ENCODE data around the gene KCTD3.

Gene KCTD3

DNA sequence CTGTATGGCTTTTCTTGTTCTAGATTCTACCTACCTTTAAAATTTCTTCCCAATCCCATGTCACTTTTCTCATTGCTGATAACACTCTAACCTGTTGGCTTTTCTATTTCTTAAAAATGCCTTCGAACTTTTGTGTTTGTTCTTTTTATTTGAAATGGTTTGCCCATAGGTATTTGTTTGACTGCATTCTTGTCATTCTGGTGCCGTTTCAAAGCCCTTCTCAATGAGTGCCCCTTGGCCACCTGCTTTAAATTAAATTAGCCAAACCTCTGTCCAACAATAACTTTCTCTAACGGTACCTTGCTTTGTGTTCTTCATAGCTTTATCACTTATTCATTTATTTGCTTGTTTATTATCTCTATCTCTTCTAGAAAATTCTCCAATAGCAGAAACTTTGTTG is 38.9 kb downstream of the KCTD3 start:
- H3K4me3 ChIP-seq (ENCODE audit: low read depth in 1 of 2, low read length in 1 of 2) = no peak overlapping the region
- TF ChIP-seq, protein P1, sequence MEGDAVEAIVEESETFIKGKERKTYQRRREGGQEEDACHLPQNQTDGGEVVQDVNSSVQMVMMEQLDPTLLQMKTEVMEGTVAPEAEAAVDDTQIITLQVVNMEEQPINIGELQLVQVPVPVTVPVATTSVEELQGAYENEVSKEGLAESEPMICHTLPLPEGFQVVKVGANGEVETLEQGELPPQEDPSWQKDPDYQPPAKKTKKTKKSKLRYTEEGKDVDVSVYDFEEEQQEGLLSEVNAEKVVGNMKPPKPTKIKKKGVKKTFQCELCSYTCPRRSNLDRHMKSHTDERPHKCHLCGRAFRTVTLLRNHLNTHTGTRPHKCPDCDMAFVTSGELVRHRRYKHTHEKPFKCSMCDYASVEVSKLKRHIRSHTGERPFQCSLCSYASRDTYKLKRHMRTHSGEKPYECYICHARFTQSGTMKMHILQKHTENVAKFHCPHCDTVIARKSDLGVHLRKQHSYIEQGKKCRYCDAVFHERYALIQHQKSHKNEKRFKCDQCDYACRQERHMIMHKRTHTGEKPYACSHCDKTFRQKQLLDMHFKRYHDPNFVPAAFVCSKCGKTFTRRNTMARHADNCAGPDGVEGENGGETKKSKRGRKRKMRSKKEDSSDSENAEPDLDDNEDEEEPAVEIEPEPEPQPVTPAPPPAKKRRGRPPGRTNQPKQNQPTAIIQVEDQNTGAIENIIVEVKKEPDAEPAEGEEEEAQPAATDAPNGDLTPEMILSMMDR (IDR thresholded peaks at IDR 0.05) = no peak
- H3K4me1 ChIP-seq (ENCODE audit: control insufficient read depth in 1 of 2, insufficient read depth in 1 of 2, low read depth in 1 of 2, low read length in 1 of 2) = no peaks in the 10 kb centered on the region
- no peaks in the 10 kb centered on the region for H3K9me3 ChIP-seq
- peaks cover 12% of the 10 kb centered on the region for H3K36me3 ChIP-seq
- H3K27ac ChIP-seq = no peak overlapping the region
- no peaks in the 10 kb centered on the region for H3K27me3 ChIP-seq

DNA sequence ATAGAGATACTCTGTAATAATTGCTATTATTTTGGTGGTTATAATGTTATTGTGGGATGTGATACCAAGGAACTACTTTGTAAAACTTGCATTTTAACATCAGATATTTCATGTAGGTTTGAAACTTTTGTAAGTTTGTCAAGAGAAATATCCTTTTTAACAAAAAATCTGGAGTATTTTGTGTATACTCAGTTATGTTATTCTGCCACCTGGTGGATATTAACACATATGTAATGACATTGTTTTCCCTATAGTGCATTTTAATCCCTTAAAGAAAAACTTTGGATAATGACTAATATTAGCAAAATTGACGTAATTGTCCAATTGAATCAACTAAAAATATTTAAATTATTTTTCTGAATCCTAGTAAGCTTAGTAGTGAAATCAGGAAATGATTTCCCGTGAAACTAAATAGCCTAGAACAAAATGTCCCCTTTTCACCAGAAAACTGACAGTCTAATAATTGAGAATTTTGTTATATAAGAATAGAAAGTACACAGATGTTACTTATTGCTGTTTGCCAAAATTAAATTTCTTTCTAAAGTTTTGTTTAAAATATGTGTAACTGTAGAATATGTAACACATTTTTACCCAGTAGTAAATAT is 39.6 kb downstream of the KCTD3 start:
- no peaks in the 10 kb centered on the region for H3K9me3 ChIP-seq
- no peaks in the 10 kb centered on the region for H3K4me1 ChIP-seq (ENCODE audit: control insufficient read depth in 1 of 2, insufficient read depth in 1 of 2, low read depth in 1 of 2, low read length in 1 of 2)
- TF ChIP-seq, protein P1 (IDR thresholded peaks at IDR 0.05) = no peak
- H3K27me3 ChIP-seq = no peaks in the 10 kb centered on the region
- peaks cover 12% of the 10 kb centered on the region for H3K36me3 ChIP-seq
- H3K27ac ChIP-seq = no peak overlapping the region
- H3K4me3 ChIP-seq (ENCODE audit: low read depth in 1 of 2, low read length in 1 of 2) = no peak overlapping the region

DNA sequence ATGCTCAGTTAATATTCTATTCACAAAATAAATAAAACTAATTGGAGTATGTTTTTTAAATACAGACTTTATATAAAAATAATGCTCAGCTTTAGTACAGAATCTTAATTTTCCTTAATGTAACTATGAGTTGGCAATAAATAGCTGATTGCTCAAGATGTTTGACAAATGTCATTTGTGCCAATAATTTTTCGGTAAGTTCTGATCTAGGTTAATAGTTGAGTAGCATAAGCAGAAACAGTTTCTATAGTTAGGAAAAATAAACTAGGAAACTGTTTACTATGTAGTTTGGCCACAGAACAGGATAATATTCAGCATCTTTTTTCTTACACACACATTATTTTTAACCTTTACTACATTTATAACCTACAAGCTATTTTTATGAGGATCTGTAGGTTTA is 40.3 kb downstream of the KCTD3 start:
- H3K27me3 ChIP-seq = no peaks in the 10 kb centered on the region
- peaks cover 12% of the 10 kb centered on the region for H3K36me3 ChIP-seq
- no peaks in the 10 kb centered on the region for H3K9me3 ChIP-seq
- H3K4me3 ChIP-seq (ENCODE audit: low read depth in 1 of 2, low read length in 1 of 2) = no peak overlapping the region
- H3K4me1 ChIP-seq (ENCODE audit: control insufficient read depth in 1 of 2, insufficient read depth in 1 of 2, low read depth in 1 of 2, low read length in 1 of 2) = no peaks in the 10 kb centered on the region
- no peak overlapping the region for H3K27ac ChIP-seq
- TF ChIP-seq, protein P1 (IDR thresholded peaks at IDR 0.05) = no peak

DNA sequence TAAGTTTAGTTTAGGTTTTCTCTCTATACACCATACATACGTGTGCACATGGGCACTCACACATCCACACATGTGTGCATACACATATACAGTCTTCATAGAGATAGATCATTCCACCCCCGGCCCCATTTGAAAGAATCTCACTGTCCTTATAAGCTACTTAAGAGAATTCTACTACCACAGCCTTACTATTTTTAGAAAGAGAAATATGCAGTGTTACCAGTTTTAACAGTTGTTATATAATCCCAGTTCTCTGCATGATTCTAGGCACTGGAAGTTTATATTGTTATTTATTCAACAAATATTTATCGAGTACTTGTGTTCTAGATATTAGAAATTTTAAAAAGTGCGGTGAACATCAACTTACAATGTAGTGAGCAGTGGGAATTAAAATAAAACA is 41.5 kb downstream of the KCTD3 start:
- Histone ChIP-seq H3K9me3 (no peaks in the 10 kb centered on the region), H3K4me1 (ENCODE audit: control insufficient read depth in 1 of 2, insufficient read depth in 1 of 2, low read depth in 1 of 2, low read length in 1 of 2) (no peaks in the 10 kb centered on the region), H3K27ac (no peak overlapping the region), H3K4me3 (ENCODE audit: low read depth in 1 of 2, low read length in 1 of 2) (no peak overlapping the region), H3K36me3 (peaks cover 18% of the 10 kb centered on the region), H3K27me3 (no peaks in the 10 kb centered on the region)
- TF ChIP-seq, protein P1 (IDR thresholded peaks at IDR 0.05) = no peak

DNA sequence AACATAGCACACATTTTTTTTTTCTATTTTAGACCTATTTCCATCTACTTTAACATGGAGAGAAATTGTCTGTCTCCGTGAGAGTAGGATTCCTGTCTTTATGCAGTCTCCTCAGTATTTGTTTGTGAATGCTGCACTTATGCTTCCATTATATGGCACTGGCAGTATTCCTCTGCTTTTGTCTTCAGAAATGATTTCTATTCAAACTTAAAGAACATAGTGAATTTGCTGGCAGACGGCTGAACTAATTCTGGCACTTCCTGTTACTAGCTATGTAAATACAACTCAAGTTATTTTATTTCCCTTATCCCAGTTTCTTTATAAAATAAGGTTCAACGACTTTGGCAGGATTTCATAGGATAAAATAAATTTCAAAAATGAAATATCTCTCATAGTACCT is 45.3 kb downstream of the KCTD3 start:
- no peak overlapping the region for H3K27ac ChIP-seq
- no peaks in the 10 kb centered on the region for H3K27me3 ChIP-seq
- no peaks in the 10 kb centered on the region for H3K9me3 ChIP-seq
- H3K4me1 ChIP-seq (ENCODE audit: control insufficient read depth in 1 of 2, insufficient read depth in 1 of 2, low read depth in 1 of 2, low read length in 1 of 2) = no peaks in the 10 kb centered on the region
- no peak overlapping the region for H3K4me3 ChIP-seq (ENCODE audit: low read depth in 1 of 2, low read length in 1 of 2)
- H3K36me3 ChIP-seq = peaks cover 18% of the 10 kb centered on the region
- TF ChIP-seq, protein P1 (IDR thresholded peaks at IDR 0.05) = no peak

DNA sequence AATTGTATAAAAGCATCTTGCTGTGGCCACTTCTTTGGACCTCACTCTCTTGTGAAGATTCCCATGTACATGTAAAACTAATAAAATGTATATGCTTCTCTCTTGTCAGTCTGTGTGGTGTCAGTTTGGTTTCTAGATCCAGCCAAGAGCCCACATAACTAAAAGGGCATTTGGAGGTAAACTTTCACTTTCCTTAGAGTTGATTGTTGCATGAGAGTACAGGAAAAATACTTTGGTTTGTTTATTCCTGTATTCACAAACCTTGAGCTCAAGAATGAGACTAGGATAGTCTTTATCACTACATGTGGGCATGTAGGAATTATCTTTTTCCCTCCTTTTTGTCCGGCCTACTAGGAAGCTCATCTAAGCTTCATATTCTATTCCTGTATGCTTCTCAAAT is 50.9 kb downstream of the KCTD3 start:
- H3K36me3 ChIP-seq = peaks cover 13% of the 10 kb centered on the region
- no peak overlapping the region for H3K27ac ChIP-seq
- no peak overlapping the region for H3K4me3 ChIP-seq (ENCODE audit: low read depth in 1 of 2, low read length in 1 of 2)
- TF ChIP-seq, protein P1 (IDR thresholded peaks at IDR 0.05) = no peak
- no peaks in the 10 kb centered on the region for H3K9me3 ChIP-seq
- no peaks in the 10 kb centered on the region for H3K27me3 ChIP-seq
- H3K4me1 ChIP-seq (ENCODE audit: control insufficient read depth in 1 of 2, insufficient read depth in 1 of 2, low read depth in 1 of 2, low read length in 1 of 2) = no peaks in the 10 kb centered on the region
